Prostate gland (tissue), 2 donors: ENCODE data around the gene SLC25A47.

ENCODE experiments used
- CTCF ChIP-seq, 4 experiments: fragments of 200-600 bp in 2 of 4; fragments of 450-650 bp in 2 of 4; sonication (generic) in 2 of 4; IDR thresholded peaks; 1 replicate in 3 of 4; 2 replicates in 1 of 4; pipeline ENCODE4 v1.5.1; 2016 to 2019; ENCODE audit warnings: antibody characterized with exemption in 4 of 4, mild to moderate bottlenecking in 2 of 4, moderate library complexity in 2 of 4
- POLR2A ChIP-seq: fragments of 450-650 bp; IDR thresholded peaks from one replicate; pipeline ENCODE4 v1.6.1; 2016; ENCODE audit warnings: antibody characterized with exemption, mild to moderate bottlenecking
- POLR2AphosphoS5 ChIP-seq: sonication (generic); formaldehyde crosslinking; IDR thresholded peaks from one replicate; pipeline ENCODE4 v1.6.1; 2017; ENCODE audit warnings: antibody characterized with exemption

GRCh38 chr14:100298551-100299237 lies 24.4 kb upstream of the SLC25A47 start:
- TF ChIP-seq POLR2AphosphoS5, result no peak
- TF ChIP-seq CTCF (IDR thresholded peaks at IDR 0.05), result no peak
- TF ChIP-seq POLR2A, result no peak
